SH-SY5Y (cell line): ENCODE measurements around the gene DNAJB8.

Experiments
- GATA2 ChIP-seq: IDR thresholded peaks from 2 replicates; pipeline ENCODE4 v1.6.1; 2011; ENCODE audit warnings: mild to moderate bottlenecking, low read depth, low read length
- GATA3 ChIP-seq: IDR thresholded peaks from 2 replicates; pipeline ENCODE4 v1.6.1; 2011; ENCODE audit warnings: low read depth, mild to moderate bottlenecking, low read length, moderate library complexity

The DNAJB8 gene

DNA sequence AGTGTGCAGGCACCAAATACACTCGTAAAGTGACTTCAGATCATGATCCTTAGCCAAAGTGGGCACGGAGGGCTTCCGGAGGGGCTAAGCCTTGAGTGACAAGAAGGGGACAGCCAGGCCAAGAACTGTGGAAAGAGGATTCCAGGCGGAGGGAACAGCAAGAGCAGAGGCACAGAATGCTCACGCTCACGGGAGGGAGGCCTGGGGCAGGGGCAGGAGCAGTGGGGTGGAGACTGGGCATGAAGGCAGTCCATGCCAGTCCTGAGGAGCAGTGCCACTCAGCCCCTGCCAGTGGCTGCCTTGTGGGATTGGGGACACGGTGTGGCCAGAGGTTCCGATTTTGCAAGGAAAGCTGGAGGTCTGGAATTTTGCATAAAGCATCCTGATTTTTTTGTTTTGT lies 36.0 kb downstream of the DNAJB8 start:
- TF ChIP-seq GATA2: no peak
- no peak for TF ChIP-seq GATA3

DNA sequence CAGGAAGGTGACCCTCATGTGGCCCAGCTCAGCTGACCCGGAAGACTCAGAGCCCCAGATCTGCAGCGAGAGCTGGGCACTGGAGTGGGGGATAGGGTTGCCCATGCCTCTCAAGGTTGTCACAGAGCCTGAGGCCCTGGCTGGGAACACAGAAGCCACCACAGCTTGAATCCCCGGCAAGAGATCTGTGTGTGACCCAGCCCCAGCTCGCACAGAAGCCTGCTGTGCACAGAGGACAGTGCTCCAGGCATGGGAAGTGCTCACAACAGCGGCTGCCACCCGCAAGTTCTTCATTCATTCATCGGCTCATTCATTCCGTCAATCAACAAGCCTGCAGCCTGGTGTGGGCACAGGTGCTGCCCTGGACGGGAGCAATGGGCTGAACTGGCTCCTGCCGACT lies 36.4 kb downstream of the DNAJB8 start:
- no peak for TF ChIP-seq GATA3
- TF ChIP-seq GATA2: no peak

DNA sequence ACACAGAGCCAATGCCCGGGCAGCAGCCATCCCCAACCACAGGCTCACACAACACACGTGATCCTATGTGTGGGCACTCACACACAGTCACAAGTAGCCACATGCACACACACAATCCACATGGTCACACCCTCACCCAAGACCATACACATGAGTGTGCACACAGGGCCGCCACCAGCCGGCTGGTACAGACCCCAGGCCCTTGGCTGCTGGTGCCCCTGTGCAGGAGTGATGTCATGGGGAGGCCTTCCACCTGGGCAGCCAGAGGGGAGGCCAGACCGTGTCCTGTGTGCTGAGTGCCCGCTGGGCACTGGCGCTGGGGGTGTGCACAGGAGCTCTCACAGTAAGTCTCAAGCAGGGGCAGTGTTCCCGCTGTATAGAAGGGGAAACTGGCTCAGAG lies 36.9 kb downstream of the DNAJB8 start:
- TF ChIP-seq GATA3: no peak
- TF ChIP-seq GATA2: no peak

DNA sequence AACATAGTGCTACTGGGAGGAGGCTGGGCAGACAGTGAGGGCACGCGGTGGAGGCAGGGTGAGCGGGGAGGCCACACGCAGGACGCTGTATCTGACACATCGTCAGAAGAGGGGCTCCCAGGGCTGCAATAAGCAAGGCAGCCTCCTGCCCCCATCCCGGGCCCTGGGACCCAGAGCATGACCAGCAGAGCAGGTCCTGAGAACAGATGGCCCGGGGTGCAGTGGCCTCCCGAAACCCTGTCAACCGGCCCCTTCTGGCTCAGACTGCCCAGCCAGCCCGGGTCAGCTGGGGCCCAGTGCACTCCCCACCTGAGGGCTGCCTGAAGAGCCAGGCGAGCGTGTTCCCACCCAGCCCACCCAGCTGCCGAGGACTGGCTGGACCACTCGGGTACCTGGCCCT lies 37.4 kb downstream of the DNAJB8 start:
- TF ChIP-seq GATA2: no peak
- no peak for TF ChIP-seq GATA3

DNA sequence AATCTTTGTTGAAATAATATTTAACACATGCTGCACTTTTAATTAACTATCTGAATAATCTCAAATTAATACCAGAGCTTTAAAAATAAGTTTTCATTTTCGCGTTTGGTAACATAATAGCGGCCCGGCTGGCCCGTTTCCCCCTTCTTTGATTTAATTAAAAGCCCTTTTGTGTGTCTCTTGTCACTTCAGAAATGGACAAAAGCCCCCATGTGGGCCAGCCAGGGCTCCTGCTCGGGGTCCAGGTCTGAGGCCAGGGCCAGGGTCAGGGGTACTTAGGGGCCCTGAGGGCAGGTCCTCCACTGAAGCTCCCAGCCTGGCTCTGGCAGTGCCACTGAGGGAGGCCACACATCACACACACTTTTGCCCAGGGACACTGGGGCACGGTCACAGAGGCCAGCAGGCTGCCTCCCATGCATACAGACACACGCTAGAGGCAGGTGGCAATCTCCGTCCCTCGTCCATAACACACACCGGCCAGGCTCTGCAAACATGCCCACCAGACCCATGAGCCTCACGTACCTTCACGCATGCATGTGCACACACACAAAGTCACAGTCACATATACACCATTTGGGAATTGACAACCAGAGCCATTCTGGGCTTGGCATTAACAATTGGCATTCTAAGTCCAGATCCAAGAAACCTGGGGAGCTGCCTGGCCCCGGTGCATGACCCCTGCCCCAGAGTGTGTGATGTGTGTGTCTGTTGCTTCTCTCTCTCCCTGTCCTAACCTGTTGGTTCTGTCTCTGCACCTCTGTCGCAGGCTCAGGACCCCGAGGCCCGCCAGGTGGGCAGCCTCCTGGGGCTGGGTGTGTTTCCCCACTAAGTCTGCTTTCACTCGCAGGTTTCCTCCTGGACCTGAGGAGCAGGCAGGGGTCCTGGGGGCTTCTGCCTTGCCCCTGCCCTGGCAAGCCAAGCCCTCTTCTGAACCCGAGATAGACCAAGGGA lies 38.5 kb downstream of the DNAJB8 start:
- TF ChIP-seq GATA2: no peak
- TF ChIP-seq GATA3: no peak

DNA sequence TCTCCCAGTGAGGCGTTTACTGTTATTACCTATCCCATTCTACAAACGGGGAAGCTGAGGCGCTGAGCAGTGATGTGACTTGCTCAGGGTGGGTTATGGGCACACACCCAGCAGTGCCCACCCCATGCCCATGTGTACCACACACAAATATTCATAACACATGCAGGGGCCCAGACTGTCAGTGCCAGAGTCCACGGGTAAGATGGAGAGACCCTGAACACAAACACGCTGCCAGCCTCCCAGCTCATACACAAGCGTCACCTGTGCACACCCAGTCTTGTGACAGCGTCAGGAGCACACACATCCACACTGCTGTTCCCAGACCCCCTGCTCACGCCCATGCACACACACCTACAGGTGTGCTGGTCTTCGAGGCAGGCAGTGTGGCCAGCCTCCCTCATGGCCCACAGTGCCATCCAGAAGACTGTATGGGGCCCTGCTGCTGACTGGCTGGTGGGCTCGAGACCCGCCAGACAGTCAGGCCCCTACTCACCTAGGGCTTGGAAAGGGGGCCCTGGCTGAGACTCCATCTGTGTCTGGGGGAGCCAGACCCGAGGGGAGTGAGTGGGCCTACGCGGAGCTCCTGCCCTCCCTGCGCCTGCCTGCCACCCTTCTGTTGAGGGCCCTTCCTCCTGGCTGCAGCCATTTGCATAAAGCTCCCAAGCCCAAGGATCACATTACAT lies 39.4 kb downstream of the DNAJB8 start:
- no peak for TF ChIP-seq GATA2
- no peak for TF ChIP-seq GATA3

DNA sequence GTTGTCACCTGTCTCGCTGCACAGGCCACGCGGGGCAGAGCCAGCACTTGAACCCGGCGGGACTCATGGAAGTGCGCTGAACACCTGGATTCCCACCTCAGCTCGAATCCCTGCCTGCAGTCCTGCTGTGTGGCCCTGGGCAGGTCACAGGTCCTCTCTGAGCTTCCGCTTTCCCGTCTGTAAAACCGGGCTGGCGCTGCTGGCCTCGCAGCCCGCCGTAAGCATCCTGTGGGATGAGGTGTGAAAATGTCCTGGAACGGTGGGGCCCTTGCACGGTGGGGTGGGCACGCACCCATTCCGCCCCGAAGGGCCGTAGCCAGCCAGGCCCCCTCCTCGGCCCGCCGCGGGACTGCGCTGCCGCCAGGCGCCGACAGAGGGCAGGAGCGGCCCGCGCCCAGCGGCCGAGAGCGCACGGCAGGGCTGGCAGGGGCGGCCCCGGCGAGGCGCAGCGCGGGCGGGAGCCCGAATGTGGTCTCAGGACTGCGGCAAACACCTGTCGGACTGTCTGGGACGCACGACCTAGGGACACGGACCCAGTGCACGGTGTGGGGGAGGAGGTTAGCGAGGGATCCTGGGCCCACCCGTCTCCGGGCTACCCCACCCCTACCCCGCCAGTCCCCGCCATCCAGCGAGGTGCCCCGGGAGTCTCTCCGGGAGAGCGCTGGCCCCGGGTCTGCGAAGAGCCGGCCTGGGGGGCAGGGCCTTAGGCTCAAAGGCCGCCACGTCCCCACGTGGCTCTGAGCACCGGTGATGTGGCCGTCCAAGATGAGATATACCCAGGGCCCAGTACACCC lies 40.4 kb downstream of the DNAJB8 start:
- TF ChIP-seq GATA3: no peak
- 0 out of 2 replicates have a peak, but pooled peaks have one; percentile 21 for TF ChIP-seq GATA2

DNA sequence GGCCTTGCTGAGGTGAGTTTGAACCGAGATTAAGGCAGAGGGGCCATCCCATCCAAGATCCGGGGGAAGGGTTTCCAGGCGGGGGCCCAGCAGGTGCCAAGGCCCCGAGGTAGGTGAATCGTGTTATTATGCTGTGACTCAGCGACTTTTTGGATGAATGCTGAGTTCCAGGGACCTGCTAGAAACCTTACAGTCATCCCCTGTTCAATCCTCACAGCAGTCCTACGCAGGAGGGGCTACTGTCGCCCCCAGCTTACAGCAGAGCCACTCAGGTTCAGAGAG lies 40.9 kb downstream of the DNAJB8 start:
- no peak for TF ChIP-seq GATA2
- no peak for TF ChIP-seq GATA3

DNA sequence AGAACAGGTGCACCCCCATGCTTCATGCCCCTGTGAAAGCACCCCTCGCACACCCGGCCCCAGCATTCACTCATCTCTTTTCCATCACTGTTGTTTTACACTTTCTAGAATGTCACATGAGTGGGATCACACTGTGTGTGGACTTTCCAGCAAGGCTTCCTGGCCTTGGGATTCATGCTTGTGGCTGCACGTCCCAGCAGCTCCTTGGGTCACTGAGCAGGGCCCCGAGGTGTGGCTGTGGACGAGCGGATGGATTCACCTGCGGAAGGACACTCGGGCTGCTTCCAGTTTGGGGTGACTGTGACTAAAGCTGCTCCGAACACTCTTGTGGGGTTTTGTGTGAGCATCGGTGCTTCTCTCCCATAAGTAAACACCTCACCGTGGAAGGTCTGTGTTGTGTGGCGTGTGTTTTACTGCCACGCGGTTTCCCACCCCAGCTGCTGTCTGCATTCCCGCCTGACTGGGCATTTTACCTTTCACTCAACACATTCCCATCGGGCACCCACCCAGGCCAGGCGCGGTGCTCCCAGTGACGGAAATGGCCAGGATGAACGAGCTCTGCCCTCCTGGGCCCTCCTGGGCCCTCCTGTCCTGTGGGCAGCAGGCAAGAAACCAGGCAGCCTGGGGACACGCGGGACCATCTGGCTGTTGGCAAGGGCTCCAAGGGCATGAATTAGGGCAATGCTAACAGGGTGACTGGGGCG lies 41.4 kb downstream of the DNAJB8 start:
- TF ChIP-seq GATA3: no peak
- no peak for TF ChIP-seq GATA2

DNA sequence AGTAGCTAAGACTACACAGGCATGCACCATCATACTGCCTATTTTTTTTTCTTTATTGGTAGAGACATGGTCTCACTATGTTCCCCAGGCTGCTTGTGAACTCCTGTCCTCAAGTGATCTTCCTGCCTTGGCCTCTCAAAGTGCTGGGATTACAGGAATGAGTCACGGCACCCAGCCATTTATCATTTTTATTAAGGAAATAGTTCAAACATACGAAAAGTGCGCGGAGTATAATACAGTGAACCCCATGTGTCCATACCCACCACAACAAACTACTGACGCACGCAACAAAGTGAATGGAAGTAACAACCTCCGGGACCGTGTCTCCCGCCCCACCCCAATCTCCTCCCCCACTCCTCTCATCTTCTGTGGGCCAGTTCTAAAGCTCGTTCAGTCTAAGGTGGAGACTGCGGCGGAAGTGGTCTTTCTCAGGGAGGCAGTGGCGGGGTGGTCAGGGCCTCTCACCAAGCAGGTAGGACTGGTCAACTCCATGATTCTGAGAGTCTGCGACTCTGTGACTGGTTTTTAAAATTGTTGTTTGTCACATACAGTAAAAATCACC lies 42.1 kb downstream of the DNAJB8 start:
- TF ChIP-seq GATA3: no peak
- TF ChIP-seq GATA2: no peak

DNA sequence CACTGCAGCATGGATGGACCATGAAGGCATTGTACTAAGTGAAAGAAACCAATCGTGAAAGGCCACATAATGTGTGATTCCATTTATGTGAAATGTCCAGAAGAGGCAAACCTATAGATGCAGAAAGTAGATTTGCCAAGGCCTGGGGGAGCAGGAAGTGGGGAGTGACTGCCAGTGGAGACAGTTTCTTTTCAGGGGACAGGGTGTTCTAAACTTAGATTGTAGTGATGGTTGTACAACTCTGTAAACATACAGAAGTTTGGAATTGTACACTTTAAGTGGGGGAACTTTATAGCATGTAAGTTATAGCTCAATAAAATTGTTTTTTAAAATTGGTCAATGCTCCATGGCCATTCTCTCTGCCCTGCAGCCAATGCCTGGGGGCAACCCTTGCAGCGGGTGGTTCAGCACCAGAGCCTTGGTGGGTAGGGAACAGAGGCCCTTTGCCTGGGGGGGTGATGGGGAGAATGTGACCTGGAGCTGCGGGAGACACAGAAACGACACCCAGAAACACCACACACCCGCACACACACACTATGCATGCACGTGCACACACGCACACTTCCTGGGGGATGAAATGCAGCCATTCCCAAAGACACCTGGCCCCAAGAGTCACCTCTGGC lies 43.1 kb downstream of the DNAJB8 start:
- TF ChIP-seq GATA3: no peak
- TF ChIP-seq GATA2: no peak

DNA sequence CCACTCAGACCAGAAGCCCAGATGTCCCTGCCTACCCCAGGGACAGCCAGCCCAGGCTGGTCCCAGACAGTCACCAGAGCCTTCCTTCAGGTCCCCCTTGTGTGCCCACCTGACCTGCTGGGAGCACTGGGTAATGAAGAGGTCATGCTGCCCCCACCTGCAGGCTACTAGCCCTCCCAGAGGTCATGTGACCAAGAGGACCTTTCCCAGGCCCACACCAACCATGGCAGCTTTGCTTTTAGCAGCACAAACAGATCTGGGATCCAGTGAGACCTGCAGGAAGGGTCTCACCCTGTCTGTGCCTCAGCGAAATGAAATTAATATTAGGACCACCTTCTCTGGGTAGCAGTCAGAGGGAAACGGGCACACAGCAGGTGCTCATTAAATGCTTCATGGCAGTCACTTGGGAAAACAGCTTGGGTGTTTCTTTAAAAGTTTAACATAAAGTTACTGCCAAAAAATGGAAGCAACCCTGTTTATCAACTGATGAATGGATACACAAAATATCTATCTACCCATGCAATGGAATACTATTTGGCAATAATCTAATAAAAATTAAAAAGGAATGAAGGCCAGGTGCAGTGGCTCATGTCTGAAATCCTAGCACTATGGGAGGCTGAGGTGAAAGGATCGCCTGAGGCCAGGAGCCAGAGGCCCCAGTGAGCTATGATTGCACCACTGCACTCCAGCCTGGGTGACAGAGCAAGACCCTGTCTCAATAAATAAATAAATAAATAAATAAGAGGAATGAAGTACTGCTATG lies 43.7 kb downstream of the DNAJB8 start:
- no peak for TF ChIP-seq GATA2
- no peak for TF ChIP-seq GATA3

DNA sequence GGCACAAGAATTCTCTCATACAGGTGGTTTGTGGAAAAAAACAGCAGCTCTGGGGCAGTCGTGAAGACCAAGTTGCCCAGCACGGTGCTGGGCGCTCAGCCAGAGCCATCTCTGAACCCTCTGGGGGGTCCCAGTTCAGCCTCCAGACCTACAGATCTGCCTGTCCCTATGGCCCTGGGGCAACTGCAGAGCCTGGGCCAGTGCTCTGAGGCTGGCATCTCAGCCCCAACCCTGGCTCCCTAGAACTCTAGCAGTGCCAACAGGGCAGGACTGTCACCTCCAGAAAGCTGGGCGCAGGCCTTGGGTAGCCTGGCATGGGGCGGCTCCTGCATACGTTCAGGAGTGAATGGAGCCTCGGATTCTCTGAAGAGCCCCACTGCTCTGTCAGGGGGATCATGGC lies 44.7 kb downstream of the DNAJB8 start:
- TF ChIP-seq GATA3: no peak
